Activated CD4-positive, CD25-positive, alpha-beta regulatory T cell treated with anti-CD3 and anti-CD28 coated beads, Interleukin-2, amount 50 U/mL, for 16 hours (primary cell): ENCODE data around the gene C17orf113.
"Not testable (repeated sequence)": the region's sequence is repeated elsewhere in the genome, so short reads cannot be mapped to it uniquely, and the experiment has no call there.

ENCODE experiments used
- DNase-seq: peaks from one replicate; pipeline ENCODE4 v3.0.0-alpha.2; 2020; ENCODE audit warnings: low read depth, low spot score

The C17orf113 gene

DNA sequence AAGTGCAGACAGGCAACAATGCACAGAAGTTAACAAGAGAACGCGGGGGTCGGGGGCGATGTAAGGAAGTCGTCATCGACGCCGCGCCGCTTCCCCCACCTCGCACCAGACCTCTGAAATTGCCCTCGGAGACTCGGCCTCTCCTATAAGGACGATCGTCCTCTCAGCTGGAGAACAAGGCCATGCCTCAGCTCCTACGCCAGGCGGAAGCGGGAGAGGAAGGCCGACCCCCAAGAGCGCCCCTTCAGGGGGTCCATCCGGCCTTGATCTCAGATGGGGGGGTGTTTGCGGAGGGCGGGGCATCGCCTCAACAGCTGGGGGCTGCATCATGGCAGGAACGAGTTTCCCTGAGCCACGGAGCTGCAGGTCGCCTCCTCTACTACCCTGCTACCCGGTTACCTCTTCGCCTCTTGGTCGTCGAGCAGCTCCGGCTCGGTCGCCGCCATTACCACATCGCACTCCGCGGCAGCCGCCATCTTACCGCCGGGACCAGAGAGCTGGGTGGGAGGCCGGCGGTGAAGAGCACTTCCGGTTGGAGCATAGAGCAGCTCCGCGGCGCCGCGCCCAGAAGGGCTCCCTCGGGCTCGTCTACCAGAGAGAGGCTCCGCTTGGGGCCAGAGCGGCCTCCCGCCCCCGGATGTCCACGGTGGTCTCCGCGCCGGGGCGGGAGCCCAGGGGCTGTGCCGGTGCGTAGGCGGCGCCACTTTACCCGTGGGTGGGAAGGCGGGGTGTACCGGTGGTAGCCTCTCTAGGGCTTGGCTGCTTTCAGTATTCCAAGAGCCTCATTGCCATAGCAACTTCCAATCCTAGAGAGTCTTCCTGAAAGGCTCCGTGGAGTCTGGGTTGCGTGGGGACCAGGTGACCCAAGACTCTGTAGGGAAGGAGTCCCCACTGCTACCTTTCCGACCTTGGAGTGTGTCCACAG lies 33.2 kb downstream of the C17orf113 start, which contains the start of gene DNAJC7:
Gene DNAJC7, minus strand, starts transcription at position 499 of the 925 bp plus-strand sequence. Its CDS starts 23 bp downstream, at position 476.
- DNase-seq: peak; percentile 75

DNA sequence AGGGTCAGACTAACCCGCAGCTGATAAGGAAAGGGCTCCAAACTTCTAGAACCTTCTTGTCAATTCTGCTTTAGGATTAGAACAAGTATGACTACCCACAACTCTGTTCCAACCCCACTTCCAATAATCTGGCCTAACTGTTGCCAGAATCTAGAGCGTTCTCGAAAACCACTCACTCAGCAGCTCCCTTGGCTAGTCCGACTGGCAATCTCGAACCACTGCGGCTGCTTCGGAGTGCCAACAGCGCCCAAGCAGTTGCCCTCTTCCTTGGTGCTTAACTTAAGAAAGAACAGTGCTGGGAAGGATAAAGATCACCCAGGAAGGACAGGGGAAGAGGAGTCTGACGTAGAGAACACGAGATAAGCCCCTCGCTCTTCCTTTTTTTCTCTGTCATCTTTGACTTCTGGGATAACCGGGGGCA lies 34.0 kb downstream of the C17orf113 start:
- DNase-seq: no peak

DNA sequence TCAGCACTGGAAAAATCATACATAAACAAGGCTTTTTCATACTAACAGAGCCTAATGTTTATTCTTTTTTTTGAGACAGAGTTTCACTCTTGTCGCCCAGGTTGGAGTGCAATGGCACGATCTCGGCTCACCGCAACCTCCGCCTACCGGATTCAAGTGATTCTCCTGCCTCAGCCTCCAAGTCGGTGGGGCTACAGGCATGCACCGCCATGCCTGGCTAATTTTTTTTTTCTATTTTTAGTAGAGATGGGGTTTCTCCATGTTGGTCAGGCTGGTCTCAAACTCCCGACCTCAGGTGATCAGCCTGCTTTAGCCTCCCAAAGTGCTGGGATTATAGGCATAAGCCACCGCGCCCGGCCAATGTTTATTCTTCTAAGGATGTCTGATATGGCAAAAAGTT lies 36.7 kb downstream of the C17orf113 start:
- DNase-seq: not testable (repeated sequence)

DNA sequence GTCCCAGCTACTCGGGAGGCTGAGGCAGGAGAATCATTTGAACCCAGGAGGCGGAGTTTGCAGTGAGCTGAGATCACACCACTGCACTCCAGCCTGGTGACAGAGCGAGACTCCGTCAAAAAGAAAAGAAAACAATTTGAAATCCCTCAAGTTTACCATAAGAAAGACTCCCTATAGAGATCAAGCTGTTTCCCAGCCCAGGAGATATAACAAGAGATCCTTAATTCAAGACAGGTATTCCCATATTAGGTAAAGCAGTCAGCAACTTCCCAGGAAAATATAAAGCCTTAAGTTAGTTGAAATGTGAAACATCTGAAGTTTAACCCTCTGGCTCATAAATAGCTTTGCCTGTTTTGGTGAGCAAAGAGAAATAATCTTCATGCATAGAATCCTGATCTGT lies 38.0 kb downstream of the C17orf113 start:
- not testable (repeated sequence) for DNase-seq

DNA sequence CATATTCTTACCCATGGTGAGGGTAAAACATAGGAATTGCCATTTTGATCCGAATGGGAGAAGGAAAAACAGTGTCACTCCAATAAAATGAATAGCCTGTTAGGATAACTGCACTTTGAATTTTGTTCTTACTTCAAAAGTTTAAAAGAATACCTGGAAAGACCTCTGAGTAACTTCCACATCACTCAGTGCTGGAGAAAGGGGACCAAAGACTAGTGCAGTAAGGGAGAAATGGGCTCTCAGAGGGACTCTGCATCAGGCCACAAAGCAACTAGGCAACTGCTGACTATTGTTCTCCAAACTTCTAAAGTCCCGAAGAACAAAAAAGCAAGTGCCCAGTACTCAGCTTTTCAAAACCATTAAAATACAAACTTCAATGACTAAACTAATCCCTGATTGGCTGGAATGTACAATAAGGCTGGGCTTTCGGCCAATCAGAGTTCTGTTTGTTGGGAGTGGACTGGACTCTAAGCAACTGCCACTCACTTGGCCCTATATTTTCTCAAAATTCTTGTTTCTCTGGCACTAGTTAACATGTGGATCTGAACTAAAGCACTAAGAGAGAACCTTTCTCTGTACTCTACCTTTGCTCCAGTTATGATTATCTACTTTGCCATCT lies 39.4 kb downstream of the C17orf113 start:
- no peak for DNase-seq

DNA sequence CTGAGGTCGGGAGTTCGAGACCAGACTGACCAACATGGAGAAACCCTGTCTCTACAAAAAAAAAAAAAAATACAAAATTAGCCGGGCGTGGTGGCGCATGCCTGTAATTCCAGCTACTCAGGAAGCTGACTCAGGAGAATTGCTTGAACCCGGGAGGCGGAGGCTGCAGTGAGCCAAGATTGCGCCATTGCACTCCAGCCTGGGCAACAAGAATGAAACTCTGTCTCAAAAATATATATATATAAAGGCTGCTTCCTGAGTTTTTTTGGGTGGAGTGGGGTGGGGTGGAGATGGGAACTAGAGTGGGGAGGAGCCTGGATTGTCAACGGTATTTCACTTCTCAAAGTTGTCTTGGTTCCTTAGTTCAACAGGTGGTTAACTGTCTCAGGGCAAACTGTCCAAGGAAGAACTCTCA lies 40.1 kb downstream of the C17orf113 start:
- not testable (repeated sequence) for DNase-seq

DNA sequence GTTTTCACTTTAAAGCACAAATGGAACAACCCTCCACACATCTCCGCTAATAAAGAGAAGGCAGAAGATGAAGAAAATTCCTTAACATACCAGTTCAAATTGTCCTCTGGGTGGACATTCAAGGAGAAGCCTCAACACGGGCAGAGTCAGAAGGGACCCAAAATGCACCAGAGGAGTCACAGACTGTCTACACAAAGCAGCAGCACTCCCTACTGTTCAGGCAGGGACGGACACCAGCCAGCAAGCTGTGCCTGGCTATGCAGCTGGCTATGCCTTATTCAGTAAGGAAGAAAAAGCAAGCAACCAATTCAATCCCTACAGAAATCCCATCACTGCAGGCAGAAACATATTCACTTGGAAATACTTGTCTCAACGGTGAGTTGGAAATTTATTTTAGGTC lies 41.2 kb downstream of the C17orf113 start:
- DNase-seq: no peak

DNA sequence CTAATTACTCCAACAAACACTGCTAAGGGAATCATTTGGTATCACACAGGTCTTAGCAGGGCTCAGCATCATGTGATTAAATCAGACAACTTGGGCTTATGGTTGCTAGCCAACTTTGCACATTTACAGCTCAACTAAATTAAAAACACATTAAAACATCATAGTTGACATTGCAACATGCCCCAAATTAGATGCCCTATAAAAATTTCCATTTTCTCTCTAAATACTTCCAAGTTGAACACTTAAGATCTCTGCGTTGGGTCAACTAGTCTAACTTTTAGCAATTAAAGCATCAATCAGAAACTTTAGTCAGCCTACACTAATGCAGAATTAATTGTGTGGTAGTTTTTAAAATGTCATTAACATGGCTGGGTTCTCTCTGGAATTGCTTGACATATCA lies 45.2 kb downstream of the C17orf113 start:
- DNase-seq: no peak

DNA sequence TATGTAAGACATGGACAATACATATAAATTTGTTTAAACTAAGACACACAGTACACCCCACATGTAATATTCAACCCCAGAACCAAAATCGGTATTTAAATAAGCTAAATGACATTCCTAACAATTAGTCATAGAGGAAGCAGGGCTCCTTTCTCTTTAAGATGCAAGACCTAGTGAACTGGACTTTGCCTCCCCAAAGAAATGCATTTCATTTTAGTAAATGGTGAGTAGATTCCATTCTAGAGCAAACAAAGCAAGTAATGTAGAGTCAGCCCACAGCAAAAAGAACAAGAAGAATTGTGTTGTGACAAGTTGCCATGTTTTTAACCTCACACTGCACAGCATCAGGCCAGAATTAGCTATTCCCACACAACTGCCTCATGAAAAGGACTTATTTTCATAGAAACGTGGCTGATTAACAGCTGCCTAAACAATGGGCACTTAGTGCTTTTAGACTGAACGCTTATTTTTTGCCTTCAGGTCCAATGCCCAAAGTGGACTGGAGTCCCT lies 47.6 kb downstream of the C17orf113 start:
- DNase-seq: no peak

DNA sequence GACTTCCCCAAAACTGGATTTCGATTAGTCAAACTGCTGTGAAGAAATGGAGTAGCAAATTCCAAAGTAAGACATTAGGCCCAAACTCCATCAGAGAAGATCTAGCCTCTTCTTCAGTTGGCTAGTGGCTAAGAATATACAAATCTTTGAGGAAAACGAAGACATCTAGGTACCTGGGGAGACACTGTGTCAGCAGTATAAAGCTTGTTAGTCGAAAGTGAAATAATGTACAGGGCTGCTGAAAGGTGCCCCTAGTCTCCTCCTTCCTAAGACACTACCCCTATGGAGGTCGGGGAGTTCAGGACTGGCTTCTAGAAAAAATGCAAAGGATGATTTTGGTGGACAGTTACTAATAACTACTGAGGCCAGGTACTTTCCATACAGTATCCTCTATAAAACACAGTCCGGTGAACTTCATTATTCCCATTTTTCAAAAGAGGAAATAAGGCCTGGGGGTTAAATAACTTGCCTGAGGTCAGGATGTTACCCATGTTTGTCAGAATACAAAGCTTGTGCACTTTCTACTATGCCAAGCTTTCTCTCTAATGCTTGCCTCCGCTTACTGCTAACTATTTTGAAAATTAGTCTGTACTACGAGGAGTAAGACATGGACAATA lies 48.1 kb downstream of the C17orf113 start:
- no peak for DNase-seq

DNA sequence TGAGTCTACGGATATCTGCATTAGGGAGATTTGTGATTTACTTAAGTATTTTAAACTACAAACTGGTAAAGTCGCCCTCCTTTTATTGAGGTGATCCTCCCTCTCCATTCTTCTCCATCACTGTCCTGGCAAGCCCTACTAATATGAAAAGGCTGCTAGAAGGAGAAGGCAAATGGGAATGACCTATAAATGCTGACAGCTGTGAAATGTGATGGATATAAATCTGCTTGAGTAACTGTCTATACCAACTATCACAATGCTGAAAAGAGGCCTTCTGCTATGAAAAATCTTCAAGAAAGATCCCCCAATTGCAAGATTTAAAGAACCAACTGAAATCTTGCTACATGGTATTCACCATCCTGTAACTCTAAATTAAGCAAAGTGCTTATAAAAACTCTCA lies 48.7 kb downstream of the C17orf113 start:
- no peak for DNase-seq

DNA sequence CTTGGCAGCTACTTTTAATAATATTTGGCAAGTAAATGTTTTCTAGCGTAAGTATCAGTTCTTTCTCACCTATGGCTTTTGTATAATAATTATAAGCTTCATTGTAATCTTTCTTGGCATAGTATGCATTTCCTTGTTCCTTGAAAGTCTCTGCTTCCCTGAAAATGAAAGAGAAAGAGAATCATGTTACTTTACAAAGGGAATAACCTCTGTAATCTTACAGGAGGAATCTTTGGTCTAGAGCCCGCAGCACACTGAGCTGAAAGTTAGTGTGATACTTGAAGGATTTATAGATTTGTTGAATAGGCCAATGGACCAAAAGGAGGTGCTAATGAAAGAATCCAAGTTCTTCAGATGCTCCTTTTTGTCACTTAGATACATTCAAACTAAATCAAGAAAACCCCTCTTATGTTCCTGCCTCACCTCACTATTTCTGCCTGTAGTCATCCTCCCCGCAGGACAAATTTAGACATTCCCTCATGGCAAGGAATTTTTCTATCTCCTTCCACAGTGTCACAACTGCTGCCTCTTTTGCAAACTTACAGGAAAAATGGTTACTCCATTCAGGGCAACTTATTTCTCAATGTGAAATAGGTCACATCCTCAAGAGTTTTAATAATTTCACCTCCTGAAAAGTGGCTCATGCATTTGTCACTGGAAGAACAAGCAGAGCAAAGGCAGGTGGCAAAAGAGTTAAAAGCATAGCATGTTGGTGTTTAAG lies 49.8 kb downstream of the C17orf113 start:
- no peak for DNase-seq

DNA sequence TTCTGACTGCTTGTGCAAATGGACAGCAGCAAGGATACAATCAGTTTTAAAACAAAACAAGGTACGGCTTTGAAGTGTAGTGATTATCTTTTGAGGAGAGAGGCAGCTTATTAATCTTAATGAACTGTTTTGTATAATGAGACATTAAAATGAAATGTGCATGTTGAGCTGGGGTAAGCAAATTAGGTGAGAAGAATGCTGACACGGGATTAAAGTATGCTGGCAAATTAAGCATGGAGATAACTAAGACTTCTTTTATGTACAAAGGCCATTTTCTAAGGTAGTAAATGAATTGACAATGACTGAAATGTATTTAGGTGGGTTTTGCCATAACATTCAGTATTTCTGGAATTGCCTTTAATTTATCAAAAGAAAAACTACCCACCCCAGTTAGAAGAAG lies 51.9 kb downstream of the C17orf113 start:
- no peak for DNase-seq

DNA sequence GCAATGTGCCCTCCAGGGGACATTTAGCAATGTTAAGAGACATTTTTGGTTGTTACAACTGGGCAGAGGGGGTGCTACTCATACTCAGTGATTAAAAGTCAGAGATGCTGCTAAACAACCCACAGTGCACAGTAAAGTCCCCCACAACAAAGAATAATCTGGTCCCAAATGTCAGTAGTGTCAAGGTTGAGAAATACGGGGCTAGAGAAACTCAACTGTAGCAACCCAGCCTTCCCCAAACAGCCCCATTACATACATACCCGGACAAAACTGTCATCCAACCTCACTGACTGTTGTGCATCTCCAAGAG lies 53.6 kb downstream of the C17orf113 start:
- DNase-seq: no peak

DNA sequence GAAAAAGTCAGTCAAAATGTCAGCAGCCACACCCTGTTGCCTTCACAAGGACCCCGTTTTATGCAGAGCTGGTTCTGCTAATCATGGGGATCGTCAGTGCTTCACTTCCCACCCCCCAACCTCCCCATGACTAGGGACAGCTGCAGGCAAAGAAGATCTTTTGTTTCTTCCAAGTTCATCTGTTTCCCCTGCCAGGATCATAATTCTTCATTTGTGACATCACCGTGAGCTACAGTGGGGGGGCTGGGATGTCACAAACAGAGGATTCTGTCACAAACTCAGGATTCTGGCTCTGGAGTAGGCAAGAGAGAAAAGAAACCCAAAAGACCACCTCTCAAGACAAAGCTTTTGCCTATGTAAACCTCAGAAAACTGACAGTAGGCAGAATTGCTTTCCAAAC lies 57.8 kb downstream of the C17orf113 start:
- no peak for DNase-seq

DNA sequence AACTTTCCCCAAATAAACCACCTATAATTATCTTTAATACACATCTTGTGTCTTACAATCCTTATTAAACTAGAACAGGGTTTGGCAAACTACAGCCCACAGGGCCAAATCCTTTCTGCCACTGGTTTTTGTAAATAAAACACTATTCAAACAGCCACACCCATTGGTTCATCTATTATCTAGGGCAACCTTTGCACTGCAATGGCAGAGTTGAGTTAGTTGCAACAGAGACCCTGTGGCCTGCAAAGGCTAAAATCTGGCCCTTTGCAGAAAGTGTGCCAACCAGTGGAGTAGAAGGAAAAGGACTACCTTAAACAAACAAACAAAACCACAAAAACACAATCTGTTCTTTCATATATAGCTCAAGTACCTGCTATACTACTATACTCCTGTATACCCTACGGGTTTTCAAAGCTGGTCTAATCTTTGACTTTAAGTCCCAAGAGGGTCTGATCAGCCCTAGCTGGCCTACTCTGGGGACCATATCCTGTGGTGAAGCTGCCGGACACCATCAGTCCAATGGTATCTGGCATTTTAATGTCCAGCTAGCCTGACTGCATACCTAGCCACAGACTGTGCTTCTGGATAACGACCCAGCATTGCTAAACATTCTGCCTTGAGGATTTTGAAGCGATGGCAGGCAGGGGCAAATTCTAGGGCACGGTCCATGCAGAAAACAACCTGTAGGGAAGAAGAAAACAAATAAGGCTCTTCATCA lies 60.5 kb downstream of the C17orf113 start:
- no peak for DNase-seq

DNA sequence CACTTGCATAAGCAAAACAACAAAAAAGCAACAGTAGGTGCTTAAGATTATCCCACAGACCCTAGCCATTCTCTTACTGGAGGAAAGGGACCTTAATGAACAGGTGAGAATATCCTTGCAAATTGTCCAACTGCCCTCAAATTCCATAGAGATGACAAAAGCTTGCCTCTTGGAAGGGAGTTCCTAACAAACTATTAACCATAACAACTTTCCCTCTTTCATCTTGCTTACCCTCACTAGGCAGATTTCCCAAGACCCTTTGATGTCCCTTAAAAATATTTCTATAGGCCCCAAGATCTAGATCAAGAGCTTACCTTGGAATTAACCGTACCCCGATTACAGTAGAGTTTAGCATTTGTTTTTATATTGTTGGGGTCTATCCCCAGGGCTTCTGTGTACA lies 62.0 kb downstream of the C17orf113 start:
- no peak for DNase-seq
